ENCODE measurements around the gene PLPPR1. TPM values are rescaled to one million over a fixed set of nuclear protein-coding genes. Genes with fewer than 3 reads are reported as not detected.
"Not testable (repeated sequence)": the region's sequence is repeated elsewhere in the genome, so short reads cannot be mapped to it uniquely, and the experiment has no call there.

PLPPR1 gene
- total RNA-seq, 1 donor from 2014 or later, result not detected

GRCh38 chr9:101121836-101122399 lies 93.4 kb downstream of the PLPPR1 start:
- DNase-seq (ENCODE audit: low read depth), result no peak

- DNase-seq (ENCODE audit: low read depth), result no peak
These were observed 98.0 kb downstream of the PLPPR1 start for GRCh38 chr9:101126556-101126955.

DNA sequence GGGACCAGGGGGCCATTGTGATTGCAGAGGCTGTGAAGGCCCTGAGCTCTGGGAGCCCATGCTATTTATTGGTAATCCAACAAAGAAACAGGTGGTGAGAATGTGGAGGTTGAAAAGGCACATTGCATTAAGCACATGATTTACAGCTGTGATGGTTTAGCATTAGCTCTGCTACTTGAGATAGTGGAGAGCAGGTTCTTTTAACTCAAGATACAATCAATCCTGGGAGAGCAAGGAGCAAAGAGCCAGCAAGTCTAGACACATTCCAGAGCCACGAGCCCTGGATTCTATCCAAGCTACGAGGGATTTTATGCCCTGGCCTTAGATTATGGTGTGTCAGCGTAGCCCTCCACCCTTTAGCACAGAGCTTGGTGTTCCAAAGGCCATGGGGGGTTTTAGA lies 98.8 kb downstream of the PLPPR1 start:
- not testable (repeated sequence) for DNase-seq (ENCODE audit: low read depth)

DNA sequence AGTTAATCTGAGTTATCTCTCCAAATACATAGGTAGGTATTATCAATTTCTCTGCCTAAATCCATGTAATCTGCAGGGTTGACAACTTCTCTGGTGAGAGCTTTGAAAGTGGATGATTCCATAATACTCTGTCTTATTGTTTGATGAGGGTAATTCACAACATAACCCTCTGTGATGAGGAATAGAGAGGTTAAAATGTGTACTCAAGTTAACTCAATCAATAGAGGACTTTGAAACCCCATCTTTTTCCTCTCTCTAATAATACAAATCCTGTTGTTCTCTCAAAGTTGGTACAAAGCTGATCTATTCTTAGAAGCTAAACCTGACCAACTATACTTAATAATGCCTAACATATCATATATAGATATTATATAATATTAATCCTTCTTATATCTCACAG lies 100.1 kb downstream of the PLPPR1 start:
- DNase-seq (ENCODE audit: low read depth), result no peak

DNA sequence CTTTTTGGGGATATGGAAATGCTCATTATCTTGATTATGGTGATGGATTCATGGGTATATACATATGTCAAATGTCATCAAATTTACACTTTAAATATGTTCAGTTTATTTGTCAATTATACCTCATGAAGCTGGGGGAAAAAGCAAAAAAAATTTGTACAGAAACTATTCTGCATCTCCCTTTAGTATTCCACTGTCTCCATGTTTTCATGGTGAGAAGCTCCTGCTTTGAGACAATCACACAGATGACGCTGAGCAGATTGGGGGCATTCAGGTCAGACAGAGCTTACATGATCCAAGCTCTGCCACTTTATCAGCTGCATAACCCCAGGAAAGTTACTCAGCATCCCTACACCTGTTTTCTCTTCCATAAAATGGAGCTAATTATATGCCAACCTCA lies 101.5 kb downstream of the PLPPR1 start:
- no peak for DNase-seq (ENCODE audit: low read depth)

DNA sequence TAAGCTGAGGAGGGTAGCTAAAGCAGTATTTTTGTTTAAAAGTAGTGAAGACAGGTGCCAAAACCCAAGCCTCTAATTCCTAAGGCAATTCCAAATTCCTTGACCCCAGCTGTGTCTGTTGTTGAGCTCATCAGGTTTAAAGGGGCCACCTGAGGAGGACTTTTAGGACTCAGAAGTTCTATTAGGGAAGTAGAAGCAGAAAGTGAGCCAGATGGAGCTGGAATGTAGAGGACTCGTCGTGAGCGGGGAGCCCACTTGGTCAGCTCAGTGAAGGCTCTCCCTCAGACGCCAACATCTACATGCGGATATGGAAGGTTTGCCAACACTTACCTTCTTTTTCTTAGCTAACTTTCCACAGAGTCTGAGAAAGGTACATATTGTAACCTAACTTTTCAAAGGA lies 102.8 kb downstream of the PLPPR1 start:
- no peak for DNase-seq (ENCODE audit: low read depth)

- no peak for DNase-seq (ENCODE audit: low read depth)
These were observed 104.3 kb downstream of the PLPPR1 start for GRCh38 chr9:101132801-101133200.

GRCh38 chr9:101138509-101138908 lies 110.0 kb downstream of the PLPPR1 start:
- DNase-seq (ENCODE audit: low read depth), result no peak

DNA sequence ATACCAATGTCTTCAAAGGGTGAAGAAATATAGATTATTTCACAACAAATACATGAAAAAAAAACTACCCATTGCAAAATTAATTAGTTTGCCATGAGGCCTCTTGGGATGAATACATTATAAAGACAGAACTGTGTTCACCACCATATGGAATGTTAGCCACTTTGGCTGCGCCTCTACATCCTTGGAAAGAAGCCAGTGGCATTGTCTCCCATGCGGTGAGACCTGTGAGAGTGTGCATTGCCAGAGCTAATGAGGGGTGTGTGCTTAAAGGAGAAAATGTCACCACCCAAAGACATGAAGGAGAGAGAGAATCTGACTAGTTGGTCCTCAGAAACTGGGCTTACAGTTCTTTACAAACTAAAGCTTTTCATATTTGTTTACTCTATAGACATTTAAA lies 110.6 kb downstream of the PLPPR1 start:
- no peak for DNase-seq (ENCODE audit: low read depth)

GRCh38 chr9:101140764-101141163 lies 112.2 kb downstream of the PLPPR1 start:
- DNase-seq (ENCODE audit: low read depth), result no peak

DNA sequence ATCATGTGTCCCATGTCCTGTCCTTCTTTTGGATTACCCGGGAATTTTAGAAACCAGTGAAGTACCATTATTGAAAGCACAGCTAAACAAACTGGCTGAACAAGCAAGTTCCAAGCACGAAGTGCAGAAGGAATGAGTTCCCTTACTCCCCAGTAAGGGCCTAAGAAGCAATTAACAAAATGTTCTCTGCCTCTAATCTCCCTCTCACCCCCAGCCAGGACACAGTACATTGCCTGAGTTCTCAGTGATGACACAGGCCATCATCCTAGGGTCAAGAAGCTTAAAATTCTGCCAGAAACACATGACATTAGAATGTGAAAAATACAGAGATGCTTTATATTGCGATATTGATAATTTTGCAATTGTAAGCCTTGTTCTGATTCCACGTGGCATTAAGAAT lies 118.0 kb downstream of the PLPPR1 start:
- no peak for DNase-seq (ENCODE audit: low read depth)

GRCh38 chr9:101148344-101148743 lies 119.8 kb downstream of the PLPPR1 start:
- no peak for DNase-seq (ENCODE audit: low read depth)

DNA sequence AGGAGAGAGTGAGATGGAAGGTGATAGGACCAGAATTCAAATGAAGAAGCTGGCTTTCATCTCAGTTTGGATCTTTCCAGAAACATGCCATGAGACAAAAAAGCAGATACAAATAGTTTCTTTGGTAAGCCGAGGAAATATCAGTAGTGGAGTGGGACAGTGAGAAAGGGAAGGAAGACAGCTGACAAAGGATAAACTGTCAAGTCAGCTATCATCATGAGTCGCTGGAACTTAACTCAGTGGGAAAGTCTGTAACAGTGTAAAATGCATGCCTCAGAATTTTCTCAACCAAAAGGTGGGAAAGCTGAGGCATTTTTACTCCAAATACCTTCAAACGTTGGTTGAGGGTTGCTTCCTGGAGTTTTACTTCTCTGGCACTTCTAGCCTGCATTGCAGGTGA lies 129.8 kb downstream of the PLPPR1 start:
- DNase-seq (ENCODE audit: low read depth), result no peak

DNA sequence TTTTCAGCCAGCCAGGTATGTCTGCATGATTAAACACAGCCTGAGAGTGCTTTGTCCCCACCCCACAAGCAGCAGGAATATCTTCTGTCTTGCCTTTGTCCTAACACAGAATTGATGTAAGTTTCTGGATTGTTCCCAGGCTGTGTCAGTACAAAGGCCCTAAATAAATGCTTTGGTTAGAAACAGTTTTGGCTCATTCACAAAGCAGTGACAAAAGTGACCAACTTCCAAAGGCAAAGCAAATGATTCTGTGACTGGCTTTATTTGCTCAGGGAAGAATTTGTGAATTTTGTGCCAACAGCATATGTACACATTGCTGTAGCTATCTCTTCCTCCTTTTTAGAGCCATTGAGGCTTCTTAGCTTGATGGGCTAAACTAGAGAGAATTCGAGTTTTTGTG lies 133.7 kb downstream of the PLPPR1 start:
- no peak for DNase-seq (ENCODE audit: low read depth)

DNA sequence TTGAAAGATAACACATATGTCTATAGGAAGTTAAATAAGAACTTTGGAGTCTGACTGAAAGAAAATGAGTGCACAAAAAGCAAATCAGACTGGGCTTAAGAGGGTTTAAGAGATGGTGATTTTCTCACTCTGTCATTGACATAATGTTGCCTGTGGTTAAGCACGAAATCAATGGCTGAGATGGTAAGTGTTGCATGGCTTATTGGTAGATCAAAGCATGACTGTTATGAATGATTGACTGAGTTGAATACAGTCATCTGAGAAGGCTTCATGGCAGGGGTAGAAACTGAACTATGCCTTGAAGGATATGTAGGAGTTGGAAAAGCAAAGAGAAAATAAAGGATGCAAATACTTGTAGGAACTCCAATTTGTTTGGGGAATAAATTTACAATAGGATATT lies 136.6 kb downstream of the PLPPR1 start:
- no peak for DNase-seq (ENCODE audit: low read depth)

GRCh38 chr9:101167490-101168134 lies 139.1 kb downstream of the PLPPR1 start:
- peak; percentile 39 for DNase-seq (ENCODE audit: low read depth)

DNA sequence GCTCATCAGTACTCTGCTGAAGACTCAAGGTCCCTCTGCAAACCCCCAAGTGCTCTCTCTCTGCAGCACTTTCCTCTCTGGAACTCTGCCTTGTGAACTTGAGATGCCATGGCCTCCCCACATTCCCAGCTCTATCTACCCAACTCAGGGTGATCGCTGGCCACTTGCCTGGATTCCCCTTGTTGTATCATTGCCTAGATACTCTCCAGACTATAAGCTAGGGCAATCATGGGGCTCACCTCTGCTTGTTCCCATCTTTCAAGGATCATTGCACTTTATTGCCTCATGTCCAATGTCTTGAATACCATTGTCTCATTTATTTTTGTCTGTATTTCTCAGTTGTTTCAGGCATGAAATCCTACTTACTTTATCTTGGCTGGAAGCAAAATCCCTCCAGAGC lies 144.1 kb downstream of the PLPPR1 start:
- peak; percentile 55 for DNase-seq (ENCODE audit: low read depth)

- DNase-seq (ENCODE audit: low read depth), result no peak
These were observed 145.4 kb downstream of the PLPPR1 start for GRCh38 chr9:101173907-101174306.

DNA sequence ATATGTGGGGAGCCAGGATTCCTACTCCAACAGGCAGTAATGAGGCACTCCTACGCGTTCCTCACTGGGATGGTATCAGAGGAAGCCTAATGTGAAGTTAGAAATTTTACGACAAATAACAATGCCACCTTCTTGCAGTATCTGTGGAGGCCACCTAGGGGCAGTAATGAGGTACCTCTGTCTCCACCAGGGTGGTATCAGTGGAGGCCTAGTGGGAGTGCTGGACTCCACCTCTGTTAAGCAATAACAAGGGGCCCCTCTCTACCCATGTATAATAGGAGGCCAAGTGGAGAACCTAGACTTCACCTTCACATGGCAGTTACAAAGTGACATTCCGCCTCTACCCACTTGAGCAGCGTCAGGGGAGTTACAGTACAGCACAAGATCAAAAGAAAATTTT lies 147.9 kb downstream of the PLPPR1 start:
- DNase-seq (ENCODE audit: low read depth), result no peak

GRCh38 chr9:101184813-101185278 lies 156.3 kb downstream of the PLPPR1 start:
- DNase-seq (ENCODE audit: low read depth), result peak; percentile 31

DNA sequence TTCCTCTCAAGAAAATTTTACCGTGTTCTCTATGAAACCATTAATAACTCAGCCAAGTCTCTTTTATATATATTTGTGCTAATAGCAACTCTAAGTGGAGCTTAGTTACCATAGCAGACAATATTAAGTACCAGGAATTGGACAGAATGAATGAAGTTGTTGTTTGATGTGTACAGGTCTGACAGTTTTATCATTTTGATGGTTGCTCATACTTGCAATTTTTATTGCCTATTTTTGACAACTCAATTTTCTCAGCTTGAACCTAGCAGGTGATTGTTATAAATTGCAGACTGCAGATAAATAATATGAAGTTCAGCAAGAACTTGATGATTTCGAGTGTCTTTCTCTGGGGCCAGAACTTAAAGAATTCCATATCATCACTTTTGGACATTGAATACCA lies 163.2 kb downstream of the PLPPR1 start:
- no peak for DNase-seq (ENCODE audit: low read depth)

DNA sequence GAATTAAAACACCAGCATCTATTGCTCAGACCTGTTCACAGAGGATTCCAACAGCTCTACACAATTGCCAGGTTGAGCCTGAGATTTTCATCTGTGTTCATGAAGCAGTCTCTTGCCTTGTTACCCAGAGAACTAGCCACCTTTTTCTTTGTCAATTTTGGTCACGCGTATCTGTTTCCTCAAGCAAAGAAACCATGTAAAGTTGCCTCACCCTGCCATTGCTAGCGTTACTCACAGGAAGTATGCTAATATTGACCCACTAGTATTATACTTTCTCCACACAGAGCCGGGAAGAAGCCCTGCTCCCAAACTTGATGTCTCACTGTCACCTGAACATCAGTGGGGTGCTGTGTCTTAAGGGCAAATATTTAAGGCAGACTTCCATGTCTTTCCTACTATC lies 168.5 kb downstream of the PLPPR1 start:
- DNase-seq (ENCODE audit: low read depth), result no peak

GRCh38 chr9:101200852-101201251 lies 172.3 kb downstream of the PLPPR1 start:
- DNase-seq (ENCODE audit: low read depth), result no peak

- peak; percentile 33 for DNase-seq (ENCODE audit: low read depth)
These were observed 173.1 kb downstream of the PLPPR1 start for GRCh38 chr9:101201630-101202029.
